SK-N-SH treated with all-trans-retinoic acid at 6 μM for 48 hours (cell line): ENCODE measurements around the gene ALDOA.

Experiments
- ATAC-seq: fragments of 200-7000 bp; cut with Tn5 transposase; 3 replicates; pipeline ENCODE4 v1.9.1; 2020; ENCODE audit warnings: mild to moderate bottlenecking, moderate library complexity
- ARNTL ChIP-seq: fragments of 450-650 bp; formaldehyde crosslinking; IDR thresholded peaks from 2 replicates; pipeline ENCODE4 v1.5.0; 2020; ENCODE audit warnings: low read depth, mild to moderate bottlenecking, moderate library complexity, borderline replicate concordance
- BACH2 ChIP-seq: fragments of 250-450 bp; sonication (Bioruptor Pico); IDR thresholded peaks from 2 replicates; pipeline ENCODE4 v1.9.0; 2021; ENCODE audit warnings: mild to moderate bottlenecking, borderline replicate concordance
- CREB5 ChIP-seq: fragments of 250-450 bp; sonication (Bioruptor Pico); IDR thresholded peaks from 2 replicates; pipeline ENCODE4 v1.5.1; 2020; ENCODE audit warnings: low read depth, mild to moderate bottlenecking, moderate library complexity
- CSDC2 ChIP-seq: fragments of 250-450 bp; sonication (Bioruptor Pico); IDR thresholded peaks from 2 replicates; pipeline ENCODE4 v1.5.0; 2020; ENCODE audit warnings: mild to moderate bottlenecking, moderate library complexity
- ESRRG ChIP-seq: fragments of 250-450 bp; sonication (Bioruptor Pico); IDR thresholded peaks from 2 replicates; pipeline ENCODE4 v1.6.1; 2021; ENCODE audit warnings: mild to moderate bottlenecking
- GLIS3 ChIP-seq: fragments of 250-450 bp; sonication (Bioruptor Pico); IDR thresholded peaks from 2 replicates; pipeline ENCODE4 v1.5.0; 2020; ENCODE audit warnings: mild to moderate bottlenecking, moderate library complexity
- ISL1 ChIP-seq: fragments of 250-450 bp; sonication (Bioruptor Pico); IDR thresholded peaks from 2 replicates; pipeline ENCODE4 v2.1.2; 2022; ENCODE audit warnings: mild to moderate bottlenecking, moderate library complexity
- OSR1 ChIP-seq: fragments of 250-450 bp; sonication (Bioruptor Pico); IDR thresholded peaks from 2 replicates; pipeline ENCODE4 v1.8.0; 2022; ENCODE audit warnings: moderate library complexity, mild to moderate bottlenecking, inconsistent platforms
- PATZ1 ChIP-seq: fragments of 250-450 bp; sonication (Bioruptor Pico); IDR thresholded peaks from 2 replicates; pipeline ENCODE4 v1.8.0; 2020; ENCODE audit warnings: mild to moderate bottlenecking, moderate library complexity, borderline replicate concordance
- POU6F1 ChIP-seq: fragments of 250-450 bp; sonication (Bioruptor Pico); IDR thresholded peaks from 2 replicates; pipeline ENCODE4 v1.8.0; 2021; ENCODE audit warnings: low read depth, mild to moderate bottlenecking, moderate library complexity, borderline replicate concordance
- PPARA ChIP-seq: fragments of 250-450 bp; sonication (Bioruptor Pico); IDR thresholded peaks from 2 replicates; pipeline ENCODE4 v1.5.0; 2020; ENCODE audit warnings: mild to moderate bottlenecking, borderline replicate concordance
- RARB ChIP-seq: fragments of 250-450 bp; sonication (Bioruptor Pico); IDR thresholded peaks from 2 replicates; pipeline ENCODE4 v1.8.0; 2021; ENCODE audit warnings: mild to moderate bottlenecking, moderate library complexity
- TCF4 ChIP-seq: fragments of 250-450 bp; sonication (Bioruptor Pico); IDR thresholded peaks from 2 replicates; pipeline ENCODE4 v1.8.0; 2021; ENCODE audit warnings: mild to moderate bottlenecking, moderate library complexity, borderline replicate concordance
- TOX ChIP-seq: fragments of 250-450 bp; sonication (Bioruptor Pico); IDR thresholded peaks from 2 replicates; pipeline ENCODE4 v1.8.0; 2021; ENCODE audit warnings: mild to moderate bottlenecking, moderate library complexity, borderline replicate concordance
- ZC3H10 ChIP-seq: fragments of 250-450 bp; sonication (Bioruptor Pico); IDR thresholded peaks from 2 replicates; pipeline ENCODE4 v1.5.1; 2021; ENCODE audit warnings: mild to moderate bottlenecking, moderate library complexity
- ZFP30 ChIP-seq: fragments of 450-650 bp; formaldehyde crosslinking; IDR thresholded peaks from 2 replicates; pipeline ENCODE4 v1.5.0; 2022; ENCODE audit warnings: mild to moderate bottlenecking, moderate library complexity
- ZNF565 ChIP-seq: fragments of 450-650 bp; formaldehyde crosslinking; conservative IDR thresholded peaks from 2 replicates; pipeline ENCODE4 v1.5.0; 2020; ENCODE audit warnings: low read depth, mild to moderate bottlenecking, moderate library complexity
- ZNF8 ChIP-seq: fragments of 450-650 bp; formaldehyde crosslinking; IDR thresholded peaks from 2 replicates; pipeline ENCODE4 v1.5.0; 2020; ENCODE audit warnings: mild to moderate bottlenecking, moderate library complexity

The ALDOA gene

DNA sequence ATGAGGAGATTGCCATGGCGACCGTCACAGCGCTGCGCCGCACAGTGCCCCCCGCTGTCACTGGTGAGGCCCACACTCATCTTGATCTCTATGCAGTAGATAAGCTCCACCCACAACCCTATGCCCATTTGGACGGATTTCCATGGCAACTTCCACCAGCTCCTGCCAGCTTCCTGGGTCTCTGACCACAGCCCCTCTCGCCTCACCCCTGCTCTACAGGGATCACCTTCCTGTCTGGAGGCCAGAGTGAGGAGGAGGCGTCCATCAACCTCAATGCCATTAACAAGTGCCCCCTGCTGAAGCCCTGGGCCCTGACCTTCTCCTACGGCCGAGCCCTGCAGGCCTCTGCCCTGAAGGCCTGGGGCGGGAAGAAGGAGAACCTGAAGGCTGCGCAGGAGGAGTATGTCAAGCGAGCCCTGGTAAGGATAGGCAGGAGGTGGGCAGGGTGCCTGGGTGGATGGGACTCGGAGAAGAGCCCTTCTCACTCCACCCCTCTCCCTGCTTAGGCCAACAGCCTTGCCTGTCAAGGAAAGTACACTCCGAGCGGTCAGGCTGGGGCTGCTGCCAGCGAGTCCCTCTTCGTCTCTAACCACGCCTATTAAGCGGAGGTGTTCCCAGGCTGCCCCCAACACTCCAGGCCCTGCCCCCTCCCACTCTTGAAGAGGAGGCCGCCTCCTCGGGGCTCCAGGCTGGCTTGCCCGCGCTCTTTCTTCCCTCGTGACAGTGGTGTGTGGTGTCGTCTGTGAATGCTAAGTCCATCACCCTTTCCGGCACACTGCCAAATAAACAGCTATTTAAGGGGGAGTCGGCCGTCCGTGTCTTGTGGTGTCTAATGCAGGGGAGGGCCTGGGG, 4.3 kb downstream of the ALDOA start:
- ATAC-seq, result no peak
- TF ChIP-seq ZC3H10 (CRISPR knock-in tag) (no peak), PATZ1 (CRISPR knock-in tag) (no peak), BACH2 (CRISPR knock-in tag) (no peak), CREB5 (CRISPR knock-in tag) (no peak), TCF4 (CRISPR knock-in tag) (no peak), TOX (CRISPR knock-in tag) (no peak), ARNTL (CRISPR knock-in tag) (no peak), ISL1 (CRISPR knock-in tag) (no peak), GLIS3 (CRISPR knock-in tag) (no peak), ZNF565 (no peak), ESRRG (CRISPR knock-in tag) (no peak), ZFP30 (no peak), CSDC2 (CRISPR knock-in tag) (no peak), OSR1 (no peak)

- no peak for ATAC-seq
- TF ChIP-seq ZC3H10 (CRISPR knock-in tag) (no peak), POU6F1 (CRISPR knock-in tag) (no peak), CSDC2 (CRISPR knock-in tag) (no peak), GLIS3 (CRISPR knock-in tag) (no peak), ISL1 (CRISPR knock-in tag) (no peak), BACH2 (CRISPR knock-in tag) (no peak), ARNTL (CRISPR knock-in tag) (no peak), ZNF8 (CRISPR knock-in tag) (no peak), ZNF565 (no peak)
Observed at GRCh38 chr16:30070490-30070889, 4.9 kb downstream of the ALDOA start.

- TF ChIP-seq GLIS3 (CRISPR knock-in tag) (peak; percentile 67; the same call in 1 of the 2 replicates), ZFP30 (no peak), CSDC2 (CRISPR knock-in tag) (no peak), RARB (CRISPR knock-in tag) (no peak; the same call in 1 of the 2 replicates), CREB5 (CRISPR knock-in tag) (0 out of 2 replicates have a peak, but pooled peaks have one; percentile 35), ZC3H10 (CRISPR knock-in tag) (no peak), PPARA (CRISPR knock-in tag) (no peak), TOX (CRISPR knock-in tag) (no peak; the same call in 1 of the 2 replicates), ISL1 (CRISPR knock-in tag) (no peak)
- peak; percentile 94 for ATAC-seq
Observed at GRCh38 chr16:30075503-30076275, 10.1 kb downstream of the ALDOA start, which contains the start of gene PPP4C. TSS of gene PPP4C (plus strand) at chr16:30075994. CDS start at chr16:30076378, 384 bp downstream.

DNA sequence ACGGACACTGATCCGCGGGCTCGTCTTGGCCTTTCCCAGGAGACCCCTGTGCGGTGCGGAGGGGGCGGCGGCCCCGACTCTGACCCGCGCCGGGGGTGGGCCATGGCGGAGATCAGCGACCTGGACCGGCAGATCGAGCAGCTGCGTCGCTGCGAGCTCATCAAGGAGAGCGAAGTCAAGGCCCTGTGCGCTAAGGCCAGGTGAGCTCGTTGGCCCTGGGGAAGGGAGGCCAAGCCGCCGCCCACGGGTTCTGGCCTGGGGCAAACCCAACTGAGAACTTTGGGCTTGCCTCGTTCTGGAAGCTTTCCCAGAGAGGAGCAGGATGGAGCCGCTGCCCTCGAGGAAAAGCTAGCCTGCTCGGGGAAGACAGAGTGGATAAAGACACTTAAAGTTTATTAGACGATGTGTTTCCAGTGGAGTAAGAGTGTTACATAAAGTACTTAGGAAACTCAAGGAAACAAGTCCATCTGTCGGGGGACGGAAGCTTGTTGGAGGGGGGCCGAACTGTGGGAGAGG, 10.8 kb downstream of the ALDOA start:
- ATAC-seq, result peak; percentile 20
- TF ChIP-seq TOX (CRISPR knock-in tag) (no peak), BACH2 (CRISPR knock-in tag) (no peak)
